ENCODE results near the gene CYP2C18. TPM values are rescaled to one million over a fixed set of nuclear protein-coding genes. Genes with fewer than 3 reads are reported as not detected.

The CYP2C18 gene
- total RNA-seq, 4 donors from 2014 or later = 5.0 to 274 (median 187) TPM

GRCh38 chr10:94784256-94784655, 100.7 kb downstream of the CYP2C18 start:
- DNase-seq = no peak
- no peaks in the 10 kb centered on the region for H3K4me1 ChIP-seq
- TF ChIP-seq POLR2A (IDR thresholded peaks at IDR 0.05) = no peak
- TF ChIP-seq, protein P1, sequence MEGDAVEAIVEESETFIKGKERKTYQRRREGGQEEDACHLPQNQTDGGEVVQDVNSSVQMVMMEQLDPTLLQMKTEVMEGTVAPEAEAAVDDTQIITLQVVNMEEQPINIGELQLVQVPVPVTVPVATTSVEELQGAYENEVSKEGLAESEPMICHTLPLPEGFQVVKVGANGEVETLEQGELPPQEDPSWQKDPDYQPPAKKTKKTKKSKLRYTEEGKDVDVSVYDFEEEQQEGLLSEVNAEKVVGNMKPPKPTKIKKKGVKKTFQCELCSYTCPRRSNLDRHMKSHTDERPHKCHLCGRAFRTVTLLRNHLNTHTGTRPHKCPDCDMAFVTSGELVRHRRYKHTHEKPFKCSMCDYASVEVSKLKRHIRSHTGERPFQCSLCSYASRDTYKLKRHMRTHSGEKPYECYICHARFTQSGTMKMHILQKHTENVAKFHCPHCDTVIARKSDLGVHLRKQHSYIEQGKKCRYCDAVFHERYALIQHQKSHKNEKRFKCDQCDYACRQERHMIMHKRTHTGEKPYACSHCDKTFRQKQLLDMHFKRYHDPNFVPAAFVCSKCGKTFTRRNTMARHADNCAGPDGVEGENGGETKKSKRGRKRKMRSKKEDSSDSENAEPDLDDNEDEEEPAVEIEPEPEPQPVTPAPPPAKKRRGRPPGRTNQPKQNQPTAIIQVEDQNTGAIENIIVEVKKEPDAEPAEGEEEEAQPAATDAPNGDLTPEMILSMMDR (IDR thresholded peaks at IDR 0.05) = no peak

GRCh38 chr10:94785211-94785610, 101.7 kb downstream of the CYP2C18 start:
- no peak overlapping the region for H3K27ac ChIP-seq
- H3K4me3 ChIP-seq = no peak overlapping the region
- DNase-seq = no peak
- no peaks in the 10 kb centered on the region for H3K4me1 ChIP-seq
- no peaks in the 10 kb centered on the region for H3K9me3 ChIP-seq
- no peak for TF ChIP-seq POLR2A (IDR thresholded peaks at IDR 0.05)
- TF ChIP-seq, protein P1 (IDR thresholded peaks at IDR 0.05) = no peak
- no peaks in the 10 kb centered on the region for H3K36me3 ChIP-seq
- H3K27me3 ChIP-seq = no peaks in the 10 kb centered on the region

More at GRCh38 chr10:94784256-94784655, 100.7 kb downstream of the CYP2C18 start:
- H3K27ac ChIP-seq = no peak overlapping the region
- no peak overlapping the region for H3K4me3 ChIP-seq
- no peaks in the 10 kb centered on the region for H3K9me3 ChIP-seq
- no peaks in the 10 kb centered on the region for H3K36me3 ChIP-seq
- no peaks in the 10 kb centered on the region for H3K27me3 ChIP-seq

Other genes starting within 250 kb of the CYP2C18 start
- 100 to 1,000 TPM in 1 of 4 donors, 10 to 100 TPM in 3; 22.1 to 151 (median 34.0) TPM for gene HELLS, start 137.9 kb upstream of the CYP2C18 start, total RNA-seq
- 100 to 1,000 TPM in 2 of 4 donors, 10 to 100 TPM in 2; 23.1 to 146 (median 111) TPM for gene CYP2C19, start 79.0 kb downstream of the CYP2C18 start, total RNA-seq

Measured in Peyer's patch (tissue), 4 donors.